HK-2 (cell line): Measurements from ENCODE around the gene SCARF2.

ENCODE experiments used
- DNase-seq: peaks from one replicate; pipeline ENCODE4 v3.0.0-alpha.2; 2018; ENCODE audit not compliant: unreplicated experiment

The SCARF2 gene

DNA sequence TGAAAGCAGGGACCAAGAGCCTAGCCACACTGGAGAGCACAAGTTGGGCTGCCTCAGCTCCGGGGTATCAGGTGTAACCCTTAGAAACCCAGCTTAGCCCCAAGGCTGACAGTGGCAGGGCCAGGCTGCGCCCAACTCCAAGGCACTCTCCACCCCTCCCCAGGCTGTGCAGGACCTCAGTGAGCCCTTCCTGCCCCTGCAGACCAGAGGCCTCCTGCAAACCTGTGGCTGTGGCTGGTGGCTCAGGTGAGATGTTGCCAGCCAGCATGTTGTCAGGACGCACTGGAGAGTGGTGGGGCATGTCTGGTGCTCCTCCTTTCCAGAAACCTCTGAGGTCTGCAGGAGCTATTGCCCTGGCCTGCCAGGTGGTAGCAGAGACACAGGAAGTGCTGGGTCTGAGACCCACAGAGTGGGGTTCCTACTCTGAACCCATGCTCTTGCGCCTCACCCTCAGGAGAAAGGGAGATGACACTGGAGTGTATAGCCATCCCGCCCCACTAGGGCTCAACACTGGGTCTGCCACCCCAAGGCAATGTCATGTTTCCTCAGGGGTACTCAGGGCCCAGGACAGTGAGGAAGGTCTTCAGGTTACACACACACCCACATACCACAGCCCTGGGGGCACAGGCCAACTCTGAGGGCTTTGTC, 2.4 kb upstream of the SCARF2 start:
- no peak for DNase-seq

DNA sequence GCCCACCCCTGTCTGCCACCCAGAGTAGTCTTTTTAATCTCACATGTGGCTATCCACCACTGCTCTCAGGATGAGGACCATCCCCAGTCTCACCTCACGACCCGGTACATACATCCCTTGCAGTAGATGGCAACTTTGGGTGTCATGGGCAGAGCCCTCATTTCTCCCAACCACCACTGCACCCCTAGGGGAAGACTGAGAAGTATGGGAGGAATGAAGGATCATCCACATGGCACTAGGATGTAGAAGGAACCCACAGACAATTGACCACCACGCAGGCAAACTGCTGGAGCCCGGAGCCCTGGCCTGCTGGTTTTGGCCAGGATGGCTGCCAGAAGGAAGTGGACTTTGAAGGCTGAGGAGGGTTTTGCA, 1.9 kb upstream of the SCARF2 start:
- DNase-seq, result no peak

DNA sequence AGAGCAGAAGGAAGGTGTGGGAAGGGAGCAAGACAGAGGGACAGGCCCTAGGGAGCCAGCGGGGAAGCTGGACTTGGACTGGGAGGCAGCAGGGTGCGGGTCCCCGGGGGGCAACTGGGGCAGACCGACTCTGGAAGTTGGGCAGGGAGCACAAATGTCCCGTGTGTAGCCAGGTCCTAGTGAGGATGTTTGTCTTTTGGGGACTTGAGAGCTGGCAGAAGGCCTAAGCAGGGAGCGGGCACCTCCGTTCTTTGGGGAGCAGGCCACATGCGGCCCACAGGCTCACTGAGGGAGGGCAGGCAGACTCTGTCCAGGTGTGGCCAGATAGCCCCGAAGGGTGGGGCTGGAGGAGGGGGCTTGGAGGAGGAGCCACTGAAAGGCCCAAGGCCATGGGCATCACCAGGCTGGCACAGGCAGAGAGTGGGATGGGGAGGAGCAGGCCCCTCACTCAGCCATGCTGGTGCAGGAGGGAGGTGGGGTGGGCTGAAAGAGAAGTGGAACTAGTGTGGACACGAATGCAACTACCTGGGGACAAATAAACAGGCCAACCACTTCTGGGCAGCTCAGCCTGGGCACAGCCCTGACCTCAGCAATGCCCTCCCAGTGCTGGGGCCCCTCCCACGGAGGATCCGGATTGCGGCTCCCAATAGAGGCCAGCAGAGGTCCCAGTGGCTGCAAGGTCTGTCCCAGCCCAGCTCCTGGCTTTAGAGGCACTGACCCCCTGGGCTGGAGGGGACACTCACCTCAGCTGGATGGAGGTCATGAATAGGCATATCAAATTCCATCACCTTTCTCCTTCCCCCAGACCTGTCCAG, 1.3 kb upstream of the SCARF2 start:
- DNase-seq, result peak; percentile 24

DNA sequence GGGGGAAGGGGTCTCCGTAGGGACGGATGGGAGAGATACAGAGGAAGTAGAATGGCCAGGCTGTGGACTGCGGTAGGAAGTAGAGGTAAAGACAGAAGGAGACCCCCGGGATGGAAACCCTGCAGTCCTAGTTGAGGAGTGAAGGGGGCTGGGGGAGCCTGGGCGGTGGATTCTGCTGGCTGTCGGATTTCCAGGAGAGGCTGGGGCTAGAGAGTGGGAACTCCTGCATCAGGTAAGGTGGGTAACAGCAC, 727 bp upstream of the SCARF2 start:
- DNase-seq, result no peak

DNA sequence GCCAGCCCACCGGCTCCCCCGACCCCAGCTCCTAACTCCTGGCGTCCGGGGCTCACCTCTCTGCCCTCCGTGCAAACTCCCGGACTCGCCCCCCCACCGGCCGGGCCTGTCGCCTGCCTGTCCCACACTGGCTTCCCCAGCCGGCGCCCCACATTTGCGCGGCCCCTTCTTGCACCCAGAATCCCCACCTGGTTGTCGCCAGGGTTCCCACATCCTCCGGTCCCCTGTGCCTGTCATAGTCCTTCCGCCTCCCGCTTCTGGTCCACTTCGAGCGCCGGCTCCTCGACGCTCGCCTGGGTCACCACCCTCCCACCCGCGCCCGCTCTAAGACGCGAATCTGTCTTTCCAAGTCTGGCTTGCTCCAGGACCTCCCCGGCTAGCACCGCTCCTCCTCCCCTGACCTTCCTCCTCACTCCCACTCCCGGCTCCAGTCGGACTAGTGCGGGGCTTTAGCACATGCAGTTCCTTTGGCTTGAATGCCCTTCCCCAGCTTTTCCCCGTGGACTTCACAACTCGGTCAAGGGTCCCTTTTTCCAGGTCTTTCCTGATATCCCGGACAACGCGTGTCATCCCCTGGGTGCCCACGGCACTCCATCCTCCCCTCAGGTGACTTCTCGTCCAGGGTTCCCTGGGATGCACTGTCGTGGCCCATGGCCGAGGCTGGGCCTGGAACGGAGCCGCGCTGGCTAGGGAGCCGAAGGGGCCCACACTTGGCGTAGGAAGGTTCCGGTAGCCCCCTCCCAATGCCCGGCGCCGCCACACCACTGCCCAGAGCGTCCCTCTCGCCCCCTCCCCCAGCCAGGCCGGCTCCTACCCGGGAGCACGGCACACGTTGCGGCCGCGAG, 635 bp downstream of the SCARF2 start:
- peak; percentile 42 for DNase-seq

DNA sequence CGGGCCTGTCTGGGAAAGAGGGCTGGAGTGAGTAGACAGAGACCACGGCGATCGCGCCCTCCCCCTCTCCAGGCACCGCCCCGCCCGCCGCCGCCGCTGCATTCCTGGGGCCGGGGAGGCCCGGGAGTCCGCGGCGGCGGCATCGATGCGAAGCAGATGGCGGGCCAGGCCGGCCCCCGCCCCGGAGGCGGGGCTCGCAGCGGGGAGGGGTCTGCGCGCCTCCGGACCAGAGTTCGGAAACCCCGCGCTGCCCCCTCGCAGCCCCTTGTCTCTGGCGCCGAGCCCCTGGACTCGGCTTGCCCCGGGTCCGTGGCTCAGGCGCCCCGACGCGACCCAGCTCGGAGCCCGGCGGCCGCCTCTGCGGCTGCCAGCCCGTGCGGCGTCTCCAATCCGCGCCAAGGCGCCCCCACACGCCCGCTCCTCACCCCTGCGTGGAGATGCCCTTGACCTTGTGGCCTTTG, 1.3 kb downstream of the SCARF2 start:
- DNase-seq, result peak; percentile 28

DNA sequence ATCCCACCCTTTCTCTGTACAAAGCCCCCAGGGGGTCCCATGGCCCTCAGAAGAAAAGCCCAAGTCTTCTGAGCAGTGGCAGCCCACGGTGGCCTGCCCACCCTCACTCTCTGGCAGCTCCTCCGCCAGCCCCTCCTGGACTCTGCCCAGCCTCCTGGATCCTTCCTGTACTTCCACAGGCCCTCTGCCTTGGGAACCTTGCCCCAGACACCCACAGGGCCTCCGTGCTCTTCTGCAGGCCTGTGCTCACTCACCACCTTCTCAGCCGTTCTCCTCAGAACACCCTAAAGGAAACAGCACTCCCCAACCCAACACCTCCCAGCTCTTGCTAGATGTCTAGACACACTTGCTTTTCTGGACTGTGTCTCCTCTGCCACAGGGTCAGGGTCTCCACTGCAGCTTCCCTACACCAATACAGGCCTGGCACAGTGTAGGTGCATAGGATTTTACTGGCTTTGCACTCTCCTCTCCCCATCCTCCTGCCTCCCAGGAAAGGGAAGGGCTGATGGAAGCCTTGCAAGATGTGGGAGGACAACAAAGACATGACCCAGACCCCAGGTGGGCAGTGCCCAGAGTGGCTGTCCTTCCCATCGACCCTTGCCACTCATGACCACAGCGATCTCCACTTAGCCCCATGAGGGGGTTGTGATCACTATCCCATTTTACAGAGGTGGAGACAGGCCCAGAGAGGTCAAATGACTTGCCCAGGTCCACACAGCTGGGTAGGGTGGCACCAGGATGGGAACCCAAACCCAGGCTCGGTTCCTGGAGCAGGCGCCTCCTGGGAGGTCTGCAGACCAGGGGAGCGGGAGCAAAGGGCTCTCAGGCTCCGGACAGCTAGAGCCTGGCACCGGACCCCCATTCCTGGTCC, 2.0 kb downstream of the SCARF2 start:
- no peak for DNase-seq

DNA sequence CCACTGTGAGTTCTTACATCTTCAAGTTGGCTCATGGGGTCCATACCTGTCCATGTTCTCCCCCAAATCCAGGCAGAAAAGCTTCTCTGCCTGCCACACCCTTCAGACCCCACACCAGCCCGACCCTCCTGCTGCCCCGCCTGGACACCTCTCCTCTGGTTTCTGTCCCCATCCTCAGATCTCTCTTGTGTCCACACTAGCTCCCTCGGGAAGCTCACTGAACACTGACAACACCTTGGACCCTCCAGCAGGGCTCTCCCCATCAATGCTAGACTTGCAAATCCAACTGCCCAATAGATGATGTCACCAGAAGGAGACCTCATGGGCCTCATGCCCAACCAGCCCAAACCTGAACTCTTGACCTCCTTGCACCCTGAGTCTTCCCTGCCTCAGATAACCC, 2.9 kb downstream of the SCARF2 start:
- no peak for DNase-seq

DNA sequence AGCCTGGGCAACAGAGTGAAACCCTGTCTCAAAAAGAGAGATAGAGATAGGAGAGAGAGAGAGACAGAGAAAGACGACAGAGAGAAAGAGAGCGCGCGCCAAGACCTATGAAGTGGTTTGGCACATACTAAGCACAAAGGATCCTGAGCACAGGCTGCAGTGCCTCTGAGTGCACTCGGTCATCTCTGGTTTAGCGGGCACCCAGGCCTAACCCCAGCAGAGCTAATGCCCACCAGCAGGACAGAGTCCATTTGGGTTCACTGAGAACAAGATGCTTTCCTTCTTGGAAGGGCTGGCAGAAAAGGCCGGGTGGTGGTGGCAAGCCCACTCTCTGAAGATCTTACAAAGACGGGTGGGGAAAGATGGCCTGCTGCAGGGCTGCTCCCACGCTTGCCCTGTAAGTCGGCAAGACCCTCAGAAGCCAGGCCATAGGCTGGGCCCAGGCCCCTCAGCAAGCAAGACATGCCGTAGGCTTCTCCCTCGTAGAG, 3.3 kb downstream of the SCARF2 start:
- no peak for DNase-seq

DNA sequence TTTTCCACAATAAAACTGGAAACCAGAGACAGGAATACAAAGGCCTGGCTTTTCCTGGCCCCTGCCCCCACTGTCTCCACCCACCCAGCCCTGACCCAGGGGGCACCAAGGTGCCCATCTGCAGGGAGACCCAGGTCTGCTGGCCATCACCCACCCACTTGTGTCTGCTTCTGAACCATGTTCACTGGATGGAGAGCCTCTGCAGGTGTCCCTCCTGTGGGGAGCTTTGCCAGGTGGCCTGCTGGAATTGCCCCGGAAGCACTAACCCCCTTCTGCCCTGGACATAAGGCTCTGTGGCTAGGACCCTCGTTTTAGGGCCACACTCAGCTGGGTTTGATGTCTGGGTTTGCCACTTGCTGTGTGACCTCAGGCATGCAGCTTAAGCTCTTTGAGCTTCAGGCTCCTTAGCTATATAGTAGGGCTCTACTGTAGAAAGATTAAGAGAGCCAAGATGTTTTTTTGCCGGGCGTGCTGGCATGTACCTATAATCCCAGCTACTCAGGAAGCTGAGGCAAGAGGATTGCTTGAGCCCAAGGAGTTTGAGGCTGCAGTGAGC, 3.9 kb downstream of the SCARF2 start:
- DNase-seq, result no peak

DNA sequence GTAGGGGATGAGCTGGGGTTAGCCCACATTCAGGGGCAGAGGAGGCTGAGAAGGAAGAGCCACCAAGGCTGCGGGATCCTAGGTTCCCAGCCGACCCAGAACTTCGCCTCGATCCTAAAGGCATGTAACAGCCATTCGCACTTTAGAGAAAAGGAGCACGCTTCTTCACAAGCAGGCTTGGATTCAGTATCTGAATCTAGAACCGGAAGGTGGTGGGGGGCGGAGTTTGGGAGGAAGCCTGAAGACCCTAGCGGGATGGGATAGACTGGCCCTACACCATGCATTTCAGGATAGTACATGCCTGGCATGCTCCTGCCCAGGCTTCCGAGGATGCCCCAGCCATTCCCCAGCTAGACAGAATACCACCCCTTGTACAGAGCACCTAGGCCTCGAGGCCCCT, 4.4 kb downstream of the SCARF2 start:
- no peak for DNase-seq

DNA sequence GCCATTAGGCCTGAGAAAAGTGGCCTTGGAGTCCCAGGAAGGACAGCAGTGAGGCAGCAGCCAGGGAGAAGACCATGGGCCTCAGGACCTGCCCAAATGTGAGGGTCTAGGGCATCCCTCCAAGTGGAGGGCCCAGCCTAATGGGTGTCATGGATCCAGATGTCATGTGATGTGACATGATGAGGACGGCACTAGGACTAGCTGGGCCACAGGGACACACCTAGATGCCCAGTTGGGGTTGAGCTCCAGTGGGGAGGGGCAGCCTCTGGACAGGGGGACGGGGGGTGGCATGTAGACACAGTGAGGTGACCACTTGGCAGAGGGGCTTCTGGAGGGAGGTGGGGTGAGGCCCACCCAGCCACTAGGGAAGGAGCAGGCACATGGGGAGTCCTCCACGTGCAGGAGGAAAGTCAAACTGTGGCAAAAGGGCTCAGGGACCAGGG, 5.4 kb downstream of the SCARF2 start:
- DNase-seq, result no peak

DNA sequence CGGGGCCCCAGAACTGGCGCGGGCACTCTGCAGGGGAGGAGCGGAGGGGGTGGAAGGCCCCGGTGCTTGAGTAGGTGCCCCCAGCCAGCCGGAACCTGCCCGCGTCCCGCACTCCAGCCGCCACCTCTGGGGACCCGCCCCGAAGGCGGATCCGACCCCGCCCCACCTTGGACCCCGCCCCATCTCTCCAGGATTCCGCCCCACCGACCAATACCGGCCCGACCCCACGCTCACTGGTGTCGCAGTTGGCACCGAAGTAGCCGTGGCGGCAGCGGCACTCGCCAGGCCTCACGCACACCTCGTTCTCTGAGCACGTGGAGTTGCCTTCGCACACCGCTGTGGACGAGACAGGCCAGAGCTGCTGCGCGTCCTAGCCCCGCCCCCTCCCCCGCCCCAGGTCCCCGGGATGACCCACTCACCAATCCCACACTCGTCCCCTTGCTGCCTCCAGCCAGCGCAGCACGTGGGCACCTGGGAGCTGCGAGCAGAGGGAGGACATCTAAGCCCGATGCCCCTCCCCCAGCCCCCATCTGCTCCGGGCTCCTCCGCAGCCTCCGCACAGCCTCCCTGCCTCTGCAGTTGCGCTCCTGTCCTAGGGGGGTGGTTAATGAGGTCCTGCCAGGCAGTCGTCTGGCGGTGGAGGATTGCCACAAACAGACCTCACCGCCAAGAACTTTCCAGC, 6.0 kb downstream of the SCARF2 start:
- no peak for DNase-seq

DNA sequence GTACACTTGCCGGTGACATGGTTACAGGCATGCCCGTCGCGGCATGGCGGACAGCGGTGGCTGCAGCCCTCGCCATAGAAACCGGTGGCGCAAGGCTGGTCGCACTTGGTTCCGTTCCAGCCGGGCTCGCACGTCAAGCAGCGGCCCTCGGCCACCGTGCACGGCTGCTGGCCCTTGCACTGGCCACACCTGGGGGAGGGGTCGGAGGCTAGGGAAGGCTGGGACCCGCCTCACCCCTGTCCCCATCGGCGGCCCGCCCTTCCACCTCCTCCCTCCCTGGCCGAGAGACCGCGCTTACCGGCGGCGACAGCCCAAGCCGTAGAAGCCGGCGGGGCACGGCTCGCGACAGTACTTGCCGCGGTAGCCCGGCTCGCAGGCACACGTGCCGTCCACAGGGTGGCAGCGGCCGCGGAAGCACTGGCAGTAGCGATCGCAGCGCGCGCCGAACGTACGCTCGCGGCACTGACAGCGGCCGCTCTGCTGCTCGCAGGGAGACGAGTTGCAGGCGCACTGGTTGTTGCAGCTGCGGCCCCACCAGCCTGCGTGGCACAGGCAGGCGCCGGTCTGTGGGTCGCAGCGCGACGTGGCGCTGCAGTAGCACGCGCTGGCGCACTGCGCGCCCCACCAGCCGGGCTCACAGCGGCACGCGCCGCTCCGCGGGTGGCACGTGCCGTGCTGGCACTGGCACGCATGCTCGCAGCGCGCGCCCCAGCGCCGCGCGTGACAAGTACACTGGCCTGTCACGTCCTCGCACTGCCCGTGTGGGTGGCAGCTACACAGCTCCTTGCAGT, 6.7 kb downstream of the SCARF2 start:
- DNase-seq, result peak; percentile 20

DNA sequence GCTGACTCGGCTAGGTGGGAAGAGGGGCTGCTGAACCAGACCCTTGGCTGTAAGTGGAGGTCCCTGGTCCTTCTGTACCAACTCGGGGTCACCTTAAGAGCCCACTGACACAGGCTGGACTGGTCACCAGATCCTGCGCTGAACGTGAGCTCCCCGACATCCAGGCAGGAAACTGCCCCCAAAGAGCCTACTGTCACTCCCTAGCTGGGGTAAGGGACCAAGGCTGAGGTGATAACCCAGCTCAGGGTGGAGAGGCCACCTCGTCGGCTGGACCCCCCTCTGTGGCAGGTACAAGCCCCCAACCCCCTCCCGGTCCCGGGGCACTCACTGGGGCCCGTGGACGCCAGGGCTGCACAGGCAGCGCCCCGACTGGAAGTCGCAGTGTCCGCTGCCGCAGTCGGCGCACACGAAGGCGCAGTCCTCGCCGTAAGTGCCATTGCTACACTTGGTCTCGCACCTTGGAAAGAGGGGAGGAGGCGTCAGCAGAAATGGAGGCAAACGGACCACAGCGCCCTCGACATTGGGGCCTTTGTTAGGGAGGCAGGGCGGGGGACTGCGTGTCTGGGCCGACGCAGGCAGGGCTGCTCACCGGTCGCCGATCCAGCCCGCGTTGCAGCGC, 7.4 kb downstream of the SCARF2 start:
- DNase-seq, result no peak

DNA sequence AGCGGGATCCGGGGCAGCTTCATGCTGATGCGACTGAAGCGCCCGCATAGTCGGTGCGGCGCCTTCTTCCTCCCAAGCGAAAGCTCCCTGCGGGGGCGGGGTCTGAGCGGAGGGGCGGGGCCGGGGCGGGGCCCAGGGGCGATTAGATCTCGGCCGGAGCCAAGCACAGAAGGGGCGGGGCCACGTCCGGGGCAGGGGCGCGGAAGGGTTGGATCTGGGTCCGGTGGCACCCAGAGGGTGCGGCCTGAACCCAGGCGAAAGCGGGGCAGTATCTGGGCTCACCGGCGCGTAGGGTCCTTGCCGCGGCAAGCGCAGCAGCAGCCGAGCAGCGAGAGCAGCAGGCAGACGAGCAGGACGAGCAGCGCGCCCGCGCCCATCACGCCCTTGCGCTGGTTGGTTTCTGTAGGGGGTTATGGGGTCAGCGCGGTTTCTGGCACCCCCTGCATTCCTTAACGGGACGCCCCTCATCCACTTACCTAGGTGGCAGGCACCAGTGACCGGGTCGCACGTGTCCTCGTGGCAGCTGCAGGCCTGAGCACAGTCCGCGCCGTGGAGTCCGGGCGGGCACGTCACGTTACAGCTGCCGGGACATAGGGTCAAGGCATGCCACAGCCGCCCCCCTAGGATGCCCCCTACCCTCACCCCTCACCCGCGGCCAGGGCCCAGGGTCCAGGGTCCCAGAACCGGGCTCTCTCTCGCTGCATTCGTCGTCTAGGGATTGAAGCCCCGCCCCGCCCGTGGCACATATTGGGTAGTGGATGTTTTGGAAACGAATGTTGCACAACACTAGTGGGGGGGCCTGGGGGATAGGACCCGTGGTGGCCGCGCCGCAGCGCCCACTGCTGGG, 8.1 kb downstream of the SCARF2 start:
- DNase-seq, result no peak

DNA sequence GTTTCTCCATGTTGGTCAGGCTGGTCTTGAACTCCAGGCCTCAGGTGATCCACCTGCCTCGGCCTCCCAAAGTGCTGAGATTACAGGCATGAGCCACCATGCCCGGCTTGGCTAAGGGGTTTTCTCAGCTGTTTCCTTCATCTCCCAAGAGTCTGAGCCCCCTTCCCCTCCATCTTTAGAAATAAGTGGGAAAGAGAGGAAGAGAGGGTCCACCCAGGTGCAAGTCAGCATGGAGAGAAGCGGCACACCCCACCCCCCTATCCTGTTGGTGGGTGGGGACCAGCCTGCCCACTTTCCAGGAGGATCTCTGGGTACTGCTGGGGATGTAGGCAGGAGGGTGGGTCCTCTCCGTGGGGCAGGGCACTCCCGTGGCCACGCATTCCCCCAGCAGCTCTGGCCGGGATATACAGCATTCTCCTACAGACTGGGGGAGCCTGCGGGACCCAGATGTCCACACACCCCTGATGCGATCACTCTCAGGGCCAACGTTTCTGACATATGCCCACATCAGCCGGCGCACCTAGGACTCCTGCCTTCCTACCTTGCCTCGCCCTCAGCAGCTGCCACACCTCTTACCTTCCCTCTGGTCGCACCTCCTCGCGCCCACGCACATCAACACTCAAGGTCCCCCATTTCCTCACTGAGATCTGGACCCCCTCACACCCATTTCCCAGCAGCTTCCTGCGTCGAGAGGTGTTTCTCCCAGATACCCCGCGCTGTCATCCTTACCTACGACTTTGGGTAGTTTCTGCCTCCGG, 8.9 kb downstream of the SCARF2 start:
- DNase-seq, result no peak

DNA sequence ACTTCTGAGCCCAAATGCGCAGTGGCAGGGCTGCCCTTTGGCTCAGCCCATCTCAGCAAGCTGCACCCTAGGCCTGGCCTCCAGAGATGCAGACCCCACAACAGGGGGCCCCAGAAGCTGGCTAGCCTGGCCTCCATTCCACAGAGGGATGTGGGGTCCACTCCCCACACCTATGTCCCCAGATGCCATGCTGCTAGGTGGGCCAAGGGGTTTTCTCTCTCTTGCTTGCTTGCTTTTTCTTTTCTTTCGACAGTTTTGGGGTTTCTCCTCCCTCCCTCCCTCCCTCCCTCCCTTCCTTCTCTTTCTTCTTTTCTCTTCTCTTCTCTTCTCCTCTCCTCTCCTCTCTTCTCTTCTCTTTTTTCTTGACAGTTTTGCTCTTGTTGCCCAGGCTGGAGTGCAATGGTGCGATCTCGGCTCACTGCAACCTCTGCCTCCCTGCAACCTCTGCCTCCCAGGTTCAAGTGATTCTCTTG, 9.6 kb downstream of the SCARF2 start:
- DNase-seq, result no peak
